ENCODE results near the gene BAHCC1.
A peak's percentile ranks its signal among the peaks of the same experiment; 100 is the strongest.

The BAHCC1 gene

GRCh38 chr17:81482673-81483072 lies 87.4 kb downstream of the BAHCC1 start:
- H3K9me3 ChIP-seq (ENCODE audit: insufficient read depth, low read length): peaks cover 7% of the 10 kb centered on the region; the same call in 1 of the 2 replicates
- no peaks in the 10 kb centered on the region for H3K36me3 ChIP-seq (ENCODE audit: insufficient read depth, insufficient read length, low read length)
- peak overlapping the region; percentile 21 for H3K9ac ChIP-seq (ENCODE audit: insufficient read length, low read depth)
- H3K4me1 ChIP-seq (ENCODE audit: insufficient read depth, insufficient read length): peaks cover 46% of the 10 kb centered on the region
- no peak for TF ChIP-seq SUZ12 (IDR thresholded peaks at IDR 0.05; ENCODE audit: extremely low read depth, insufficient read depth, insufficient read length)
- TF ChIP-seq ZNF274 (IDR thresholded peaks at IDR 0.05; ENCODE audit: low read depth, low read length): no peak
- no peak for TF ChIP-seq YY1 (IDR thresholded peaks at IDR 0.05; ENCODE audit: insufficient read depth, insufficient read length)
- H3K27me3 ChIP-seq (ENCODE audit: insufficient read depth, insufficient read length): peaks cover 49% of the 10 kb centered on the region
- DNase-seq (ENCODE audit: low read depth, low spot score): no peak
- H3K4me3 ChIP-seq (ENCODE audit: insufficient read length, low read depth): no peak overlapping the region

GRCh38 chr17:81483085-81483861 lies 88.0 kb downstream of the BAHCC1 start:
- Histone ChIP-seq H3K4me3 (ENCODE audit: insufficient read length, low read depth) (peak overlapping the region; percentile 57), H3K4me1 (ENCODE audit: insufficient read depth, insufficient read length) (peaks cover 41% of the 10 kb centered on the region), H3K9ac (ENCODE audit: insufficient read length, low read depth) (peak overlapping the region; percentile 87), H3K36me3 (ENCODE audit: insufficient read depth, insufficient read length, low read length) (no peaks in the 10 kb centered on the region), H3K9me3 (ENCODE audit: insufficient read depth, low read length) (peaks cover 7% of the 10 kb centered on the region; the same call in 1 of the 2 replicates), H3K27me3 (ENCODE audit: insufficient read depth, insufficient read length) (peaks cover 49% of the 10 kb centered on the region)
- DNase-seq (ENCODE audit: low read depth, low spot score): no peak
- TF ChIP-seq YY1 (IDR thresholded peaks at IDR 0.05; ENCODE audit: insufficient read depth, insufficient read length) (no peak), SUZ12 (IDR thresholded peaks at IDR 0.05; ENCODE audit: extremely low read depth, insufficient read depth, insufficient read length) (no peak), ZNF274 (IDR thresholded peaks at IDR 0.05; ENCODE audit: low read depth, low read length) (no peak)

GRCh38 chr17:81483862-81484194 lies 88.6 kb downstream of the BAHCC1 start:
- H3K4me1 ChIP-seq (ENCODE audit: insufficient read depth, insufficient read length): peaks cover 42% of the 10 kb centered on the region

GRCh38 chr17:81484195-81484979 lies 89.1 kb downstream of the BAHCC1 start:
- Histone ChIP-seq H3K4me1 (ENCODE audit: insufficient read depth, insufficient read length) (peaks cover 43% of the 10 kb centered on the region), H3K9ac (ENCODE audit: insufficient read length, low read depth) (peak overlapping the region; percentile 87), H3K27me3 (ENCODE audit: insufficient read depth, insufficient read length) (peaks cover 45% of the 10 kb centered on the region), H3K9me3 (ENCODE audit: insufficient read depth, low read length) (peaks cover 7% of the 10 kb centered on the region; the same call in 1 of the 2 replicates), H3K4me3 (ENCODE audit: insufficient read length, low read depth) (peak overlapping the region; percentile 57), H3K36me3 (ENCODE audit: insufficient read depth, insufficient read length, low read length) (no peaks in the 10 kb centered on the region)
- TF ChIP-seq SUZ12 (IDR thresholded peaks at IDR 0.05; ENCODE audit: extremely low read depth, insufficient read depth, insufficient read length) (no peak), YY1 (IDR thresholded peaks at IDR 0.05; ENCODE audit: insufficient read depth, insufficient read length) (no peak), ZNF274 (IDR thresholded peaks at IDR 0.05; ENCODE audit: low read depth, low read length) (no peak)
- peak; percentile 74 for DNase-seq (ENCODE audit: low read depth, low spot score)

More at GRCh38 chr17:81483862-81484194, 88.6 kb downstream of the BAHCC1 start:
- Histone ChIP-seq H3K9ac (ENCODE audit: insufficient read length, low read depth) (peak overlapping the region; percentile 87), H3K4me3 (ENCODE audit: insufficient read length, low read depth) (peak overlapping the region; percentile 57), H3K27me3 (ENCODE audit: insufficient read depth, insufficient read length) (peaks cover 49% of the 10 kb centered on the region), H3K9me3 (ENCODE audit: insufficient read depth, low read length) (peaks cover 7% of the 10 kb centered on the region; the same call in 1 of the 2 replicates), H3K36me3 (ENCODE audit: insufficient read depth, insufficient read length, low read length) (no peaks in the 10 kb centered on the region)
- TF ChIP-seq YY1 (IDR thresholded peaks at IDR 0.05; ENCODE audit: insufficient read depth, insufficient read length): no peak
- TF ChIP-seq ZNF274 (IDR thresholded peaks at IDR 0.05; ENCODE audit: low read depth, low read length): no peak
- TF ChIP-seq SUZ12 (IDR thresholded peaks at IDR 0.05; ENCODE audit: extremely low read depth, insufficient read depth, insufficient read length): no peak
- DNase-seq (ENCODE audit: low read depth, low spot score): no peak

GRCh38 chr17:81486199-81486810 lies 91.0 kb downstream of the BAHCC1 start:
- H3K4me1 ChIP-seq (ENCODE audit: insufficient read depth, insufficient read length): peaks cover 42% of the 10 kb centered on the region

GRCh38 chr17:81487089-81487486 lies 91.8 kb downstream of the BAHCC1 start:
- no peak for DNase-seq (ENCODE audit: low read depth, low spot score)
- Histone ChIP-seq H3K36me3 (ENCODE audit: insufficient read depth, insufficient read length, low read length) (no peaks in the 10 kb centered on the region), H3K9me3 (ENCODE audit: insufficient read depth, low read length) (no peaks in the 10 kb centered on the region), H3K9ac (ENCODE audit: insufficient read length, low read depth) (peak overlapping the region; percentile 94), H3K27me3 (ENCODE audit: insufficient read depth, insufficient read length) (peaks cover 21% of the 10 kb centered on the region), H3K4me3 (ENCODE audit: insufficient read length, low read depth) (peak overlapping the region; percentile 71), H3K4me1 (ENCODE audit: insufficient read depth, insufficient read length) (peaks cover 38% of the 10 kb centered on the region)
- no peak for TF ChIP-seq YY1 (IDR thresholded peaks at IDR 0.05; ENCODE audit: insufficient read depth, insufficient read length)
- no peak for TF ChIP-seq SUZ12 (IDR thresholded peaks at IDR 0.05; ENCODE audit: extremely low read depth, insufficient read depth, insufficient read length)
- no peak for TF ChIP-seq ZNF274 (IDR thresholded peaks at IDR 0.05; ENCODE audit: low read depth, low read length)

More at GRCh38 chr17:81486199-81486810, 91.0 kb downstream of the BAHCC1 start:
- Histone ChIP-seq H3K4me3 (ENCODE audit: insufficient read length, low read depth) (no peak overlapping the region), H3K9me3 (ENCODE audit: insufficient read depth, low read length) (no peaks in the 10 kb centered on the region), H3K9ac (ENCODE audit: insufficient read length, low read depth) (peak overlapping the region; percentile 53), H3K36me3 (ENCODE audit: insufficient read depth, insufficient read length, low read length) (no peaks in the 10 kb centered on the region), H3K27me3 (ENCODE audit: insufficient read depth, insufficient read length) (peaks cover 27% of the 10 kb centered on the region)
- DNase-seq (ENCODE audit: low read depth, low spot score): no peak
- TF ChIP-seq ZNF274 (IDR thresholded peaks at IDR 0.05; ENCODE audit: low read depth, low read length) (no peak), SUZ12 (IDR thresholded peaks at IDR 0.05; ENCODE audit: extremely low read depth, insufficient read depth, insufficient read length) (no peak), YY1 (IDR thresholded peaks at IDR 0.05; ENCODE audit: insufficient read depth, insufficient read length) (no peak)

Data from NT2/D1 (cell line).